Retinal pigment epithelial cell (primary cell): ENCODE data around the gene KCNN4.

Experiments used
- DNase-seq: peaks from one replicate; pipeline ENCODE4 v3.0.0-alpha.2; 2010; ENCODE audit warnings: low read depth
- H3K4me3 ChIP-seq: 2 replicates; pipeline ENCODE4 v1.5.1; 2011; ENCODE audit warnings: mild to moderate bottlenecking, low read length, control low read depth, moderate library complexity
- CTCF ChIP-seq: conservative IDR thresholded peaks from 2 replicates; pipeline ENCODE4 v1.5.1; 2011; ENCODE audit warnings: low read depth, low read length, control low read depth, inconsistent platforms

Gene KCNN4

GRCh38 chr19:43762814-43763213 is 18.0 kb downstream of the KCNN4 start:
- TF ChIP-seq CTCF = no peak
- H3K4me3 ChIP-seq = no peak overlapping the region
- no peak for DNase-seq

GRCh38 chr19:43760941-43761340 is 19.8 kb downstream of the KCNN4 start:
- no peak for TF ChIP-seq CTCF
- H3K4me3 ChIP-seq = no peak overlapping the region
- no peak for DNase-seq

- no peak overlapping the region for H3K4me3 ChIP-seq
- TF ChIP-seq CTCF = peak; percentile 34
- no peak for DNase-seq
Measured at GRCh38 chr19:43759515-43759914, 21.3 kb downstream of the KCNN4 start.

- TF ChIP-seq CTCF = no peak
- no peak for DNase-seq
- H3K4me3 ChIP-seq = peak overlapping the region; percentile 85
Measured at GRCh38 chr19:43755256-43755801, 25.4 kb downstream of the KCNN4 start.

- peak within 1 kb of the TSS; percentile 85 for H3K4me3 ChIP-seq
- no peak for TF ChIP-seq CTCF
- peak; percentile 80 for DNase-seq
Measured at GRCh38 chr19:43754503-43755255, 26.1 kb downstream of the KCNN4 start, which contains the start of gene SMG9. Gene SMG9 (minus strand): TSS chr19:43754962. CDS start chr19:43750741, 4,221 bp downstream.

GRCh38 chr19:43754253-43754502 is 26.6 kb downstream of the KCNN4 start:
- DNase-seq = no peak

More at GRCh38 chr19:43754253-43754502, 26.6 kb downstream of the KCNN4 start:
- H3K4me3 ChIP-seq = peak overlapping the region; percentile 85
- no peak for TF ChIP-seq CTCF
